ENCODE measurements around the gene CDH24. TPM values are rescaled to one million over a fixed set of nuclear protein-coding genes. Genes with fewer than 3 reads are reported as not detected.

The CDH24 gene
- total and polyA plus RNA-seq, 2 of the 13 experiments (the other 11 are each of a cell fraction or from before 2014, with no cell fraction given), result 0.69 to 0.99 TPM

DNA sequence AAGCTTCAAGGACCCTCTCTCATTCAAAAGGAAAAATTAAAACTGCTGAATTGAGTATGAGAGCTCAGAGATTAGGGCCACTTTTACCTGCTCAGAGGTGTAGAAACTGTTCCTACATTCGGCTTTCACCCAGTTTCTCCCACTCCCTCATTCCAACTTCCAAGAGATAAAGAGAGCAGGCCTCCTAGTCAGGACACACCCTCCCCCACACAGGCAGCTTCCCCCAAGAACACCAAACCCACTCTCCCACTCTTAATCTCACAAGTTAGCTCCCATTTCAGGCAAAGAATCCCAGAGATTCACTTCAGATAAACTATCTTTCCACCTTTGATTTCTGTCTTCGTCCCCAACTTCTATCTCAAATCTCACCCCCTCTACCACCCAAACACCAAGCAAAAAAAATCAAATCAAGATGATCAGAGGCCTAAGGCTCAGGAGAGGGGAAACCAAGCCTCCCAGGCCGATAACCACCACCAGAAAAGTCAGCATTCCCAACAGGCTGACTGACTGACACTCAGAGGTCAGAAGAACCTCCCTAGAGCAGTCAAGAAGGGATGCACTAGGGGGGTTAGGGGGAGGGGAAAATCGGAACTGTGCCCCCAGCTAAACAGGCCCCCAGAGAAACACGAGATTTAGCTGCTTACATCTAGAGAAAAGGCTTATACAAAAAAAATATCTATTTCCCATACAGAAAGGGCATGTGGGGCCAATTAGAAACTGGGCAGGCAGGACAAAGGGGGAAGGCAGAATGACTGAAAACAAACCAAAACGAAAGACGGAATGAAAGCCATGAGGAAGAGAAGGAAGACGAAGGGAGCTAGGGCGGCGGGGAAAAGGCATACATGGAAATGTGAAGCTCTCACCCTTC is 13.2 kb upstream of the CDH24 start (continued):
- TF ChIP-seq ZNF83 (CRISPR knock-in tag; IDR thresholded peaks at IDR 0.05; ENCODE audit: borderline replicate concordance) (no peak), ZNF770 (CRISPR knock-in tag; IDR thresholded peaks at IDR 0.05) (no peak), RARA (CRISPR knock-in tag; IDR thresholded peaks at IDR 0.05) (no peak), ZNF749 (CRISPR knock-in tag; IDR thresholded peaks at IDR 0.05; ENCODE audit: borderline replicate concordance) (no peak), ATF2 (CRISPR knock-in tag; IDR thresholded peaks at IDR 0.05) (0 out of 2 replicates have a peak, but pooled peaks have one; percentile 21), ZNF3 (CRISPR knock-in tag; IDR thresholded peaks at IDR 0.05) (0 out of 2 replicates have a peak, but pooled peaks have one; percentile 51), RARG (CRISPR knock-in tag; IDR thresholded peaks at IDR 0.05; ENCODE audit: low read depth) (0 out of 2 replicates have a peak, but pooled peaks have one; percentile 13), NCOA2 (CRISPR knock-in tag; IDR thresholded peaks at IDR 0.05) (0 out of 2 replicates have a peak, but pooled peaks have one; percentile 7), ZNF337 (CRISPR knock-in tag; IDR thresholded peaks at IDR 0.05; ENCODE audit: borderline replicate concordance, low read depth) (0 out of 2 replicates have a peak, but pooled peaks have one; percentile 59), SSRP1 (CRISPR knock-in tag; IDR thresholded peaks at IDR 0.05) (no peak), ZNF598 (CRISPR knock-in tag; IDR thresholded peaks at IDR 0.05; ENCODE audit: borderline replicate concordance) (0 out of 2 replicates have a peak, but pooled peaks have one; percentile 5), ZFY (CRISPR knock-in tag; IDR thresholded peaks at IDR 0.05) (0 out of 2 replicates have a peak, but pooled peaks have one; percentile 28), ZNF777 (CRISPR knock-in tag; IDR thresholded peaks at IDR 0.05) (peak; percentile 22; the same call in 1 of the 2 replicates)
- TF ChIP-seq, protein P1, sequence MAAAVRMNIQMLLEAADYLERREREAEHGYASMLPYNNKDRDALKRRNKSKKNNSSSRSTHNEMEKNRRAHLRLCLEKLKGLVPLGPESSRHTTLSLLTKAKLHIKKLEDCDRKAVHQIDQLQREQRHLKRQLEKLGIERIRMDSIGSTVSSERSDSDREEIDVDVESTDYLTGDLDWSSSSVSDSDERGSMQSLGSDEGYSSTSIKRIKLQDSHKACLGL (CRISPR knock-in tag; IDR thresholded peaks at IDR 0.05), result no peak
- TF ChIP-seq, protein P2, sequence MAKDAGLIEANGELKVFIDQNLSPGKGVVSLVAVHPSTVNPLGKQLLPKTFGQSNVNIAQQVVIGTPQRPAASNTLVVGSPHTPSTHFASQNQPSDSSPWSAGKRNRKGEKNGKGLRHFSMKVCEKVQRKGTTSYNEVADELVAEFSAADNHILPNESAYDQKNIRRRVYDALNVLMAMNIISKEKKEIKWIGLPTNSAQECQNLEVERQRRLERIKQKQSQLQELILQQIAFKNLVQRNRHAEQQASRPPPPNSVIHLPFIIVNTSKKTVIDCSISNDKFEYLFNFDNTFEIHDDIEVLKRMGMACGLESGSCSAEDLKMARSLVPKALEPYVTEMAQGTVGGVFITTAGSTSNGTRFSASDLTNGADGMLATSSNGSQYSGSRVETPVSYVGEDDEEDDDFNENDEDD (CRISPR knock-in tag; IDR thresholded peaks at IDR 0.05; ENCODE audit: borderline replicate concordance), result 0 out of 2 replicates have a peak, but pooled peaks have one; percentile 45
- TF ChIP-seq, protein P3, sequence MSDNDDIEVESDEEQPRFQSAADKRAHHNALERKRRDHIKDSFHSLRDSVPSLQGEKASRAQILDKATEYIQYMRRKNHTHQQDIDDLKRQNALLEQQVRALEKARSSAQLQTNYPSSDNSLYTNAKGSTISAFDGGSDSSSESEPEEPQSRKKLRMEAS (IDR thresholded peaks at IDR 0.05), result 0 out of 2 replicates have a peak, but pooled peaks have one; percentile 9
- TF ChIP-seq, protein P4, sequence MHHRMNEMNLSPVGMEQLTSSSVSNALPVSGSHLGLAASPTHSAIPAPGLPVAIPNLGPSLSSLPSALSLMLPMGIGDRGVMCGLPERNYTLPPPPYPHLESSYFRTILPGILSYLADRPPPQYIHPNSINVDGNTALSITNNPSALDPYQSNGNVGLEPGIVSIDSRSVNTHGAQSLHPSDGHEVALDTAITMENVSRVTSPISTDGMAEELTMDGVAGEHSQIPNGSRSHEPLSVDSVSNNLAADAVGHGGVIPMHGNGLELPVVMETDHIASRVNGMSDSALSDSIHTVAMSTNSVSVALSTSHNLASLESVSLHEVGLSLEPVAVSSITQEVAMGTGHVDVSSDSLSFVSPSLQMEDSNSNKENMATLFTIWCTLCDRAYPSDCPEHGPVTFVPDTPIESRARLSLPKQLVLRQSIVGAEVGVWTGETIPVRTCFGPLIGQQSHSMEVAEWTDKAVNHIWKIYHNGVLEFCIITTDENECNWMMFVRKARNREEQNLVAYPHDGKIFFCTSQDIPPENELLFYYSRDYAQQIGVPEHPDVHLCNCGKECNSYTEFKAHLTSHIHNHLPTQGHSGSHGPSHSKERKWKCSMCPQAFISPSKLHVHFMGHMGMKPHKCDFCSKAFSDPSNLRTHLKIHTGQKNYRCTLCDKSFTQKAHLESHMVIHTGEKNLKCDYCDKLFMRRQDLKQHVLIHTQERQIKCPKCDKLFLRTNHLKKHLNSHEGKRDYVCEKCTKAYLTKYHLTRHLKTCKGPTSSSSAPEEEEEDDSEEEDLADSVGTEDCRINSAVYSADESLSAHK (CRISPR knock-in tag; IDR thresholded peaks at IDR 0.05; ENCODE audit: borderline replicate concordance), result 0 out of 2 replicates have a peak, but pooled peaks have one; percentile 16
